Activated CD4-positive, alpha-beta T cell treated with anti-CD3 and anti-CD28 coated beads for 1 hour (primary cell): ENCODE measurements around the gene RBFOX1.

Experiments used
- DNase-seq: peaks from one replicate; pipeline ENCODE4 v3.0.0-alpha.2; 2020

The RBFOX1 gene

DNA sequence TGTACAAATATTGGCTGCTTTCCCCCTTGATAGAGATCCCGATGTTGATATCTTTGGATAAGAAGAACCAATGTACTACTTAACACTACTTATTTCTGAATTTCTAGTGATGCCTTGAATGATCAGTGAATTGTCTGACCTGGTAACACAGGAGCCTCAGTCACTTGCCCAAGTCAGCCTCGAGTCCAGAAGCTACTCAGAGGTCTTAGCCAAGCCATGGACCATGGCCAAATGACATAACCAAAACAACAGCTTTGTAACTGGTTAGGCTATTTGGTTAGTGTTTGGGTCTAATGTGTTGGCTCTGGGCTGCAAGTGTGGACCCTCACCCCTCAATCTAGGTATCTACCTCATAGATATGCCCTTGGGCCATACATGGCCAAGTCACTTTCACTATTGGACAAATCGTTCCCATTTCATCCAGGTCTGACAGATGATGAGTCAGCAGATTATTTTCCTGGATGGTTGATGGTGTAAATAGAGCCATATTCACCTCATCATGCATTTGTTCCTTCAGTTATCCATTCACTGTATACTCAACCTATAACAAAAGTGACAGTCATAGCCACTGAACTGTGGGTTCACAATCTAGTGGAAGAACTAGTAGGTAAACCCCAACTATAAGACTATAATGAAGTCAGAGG is 3.5 kb downstream of the RBFOX1 start:
- DNase-seq: no peak

DNA sequence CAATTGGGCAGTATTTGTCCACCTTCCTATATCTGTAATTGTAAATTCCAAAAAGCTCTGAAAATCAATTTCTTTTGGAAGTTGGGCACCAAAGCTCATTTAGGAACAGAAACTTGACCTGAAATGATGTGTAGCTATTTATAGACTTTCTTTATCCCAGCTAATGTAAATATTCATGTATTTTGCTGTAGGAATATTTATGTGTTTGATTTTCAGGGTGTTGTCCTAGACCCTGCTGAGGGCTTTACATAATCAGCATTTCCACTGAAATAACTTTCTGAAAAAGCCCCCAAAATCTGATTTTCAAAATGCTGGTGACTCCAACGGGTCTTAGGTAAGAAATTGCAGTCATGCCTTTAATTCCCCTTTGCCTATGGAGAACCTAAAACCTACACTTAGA is 4.1 kb downstream of the RBFOX1 start:
- DNase-seq: no peak

GRCh38 chr16:7338826-7339225 is 6.2 kb downstream of the RBFOX1 start:
- no peak for DNase-seq

DNA sequence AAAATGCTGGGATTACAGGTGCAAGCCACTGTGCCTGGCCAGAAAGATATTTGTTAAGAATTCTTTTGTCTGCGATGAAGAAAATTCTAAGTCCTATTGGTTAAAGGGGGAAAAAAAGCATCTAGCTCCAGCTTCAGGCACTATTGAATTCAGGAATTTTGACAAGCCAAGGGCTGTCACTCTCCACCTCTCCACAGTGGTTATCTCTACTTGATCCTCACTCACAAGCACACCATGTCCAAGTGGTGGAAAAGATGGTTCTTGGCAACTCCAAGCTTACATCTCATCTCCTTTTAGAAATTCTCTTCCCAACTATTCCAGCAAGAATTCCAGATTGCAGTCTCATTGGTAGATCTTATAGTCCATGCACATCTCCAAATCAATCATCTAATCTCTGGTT is 7.1 kb downstream of the RBFOX1 start:
- no peak for DNase-seq

- DNase-seq: no peak
Measured at GRCh38 chr16:7340938-7341337, 8.3 kb downstream of the RBFOX1 start.

- DNase-seq: no peak
Measured at GRCh38 chr16:7342598-7342997, 10.0 kb downstream of the RBFOX1 start.

DNA sequence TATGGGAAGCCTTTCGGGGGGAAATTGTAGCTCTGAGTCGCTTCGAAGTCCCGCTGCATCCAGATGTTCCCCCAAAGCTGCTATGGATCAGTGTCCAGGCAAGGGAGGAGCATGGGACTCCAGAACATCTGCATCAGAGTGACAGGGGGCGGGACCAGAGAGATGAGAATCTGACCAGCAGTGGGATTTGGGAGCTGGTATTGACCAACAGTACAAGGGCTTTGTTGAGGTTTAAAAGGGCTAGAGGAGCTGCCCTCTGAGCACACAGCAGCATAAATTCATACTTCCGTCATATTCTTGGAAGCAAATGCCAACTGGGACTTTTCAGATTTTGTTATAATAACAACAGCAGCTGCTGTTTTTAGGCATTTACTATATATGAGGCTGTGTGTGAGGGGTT is 10.6 kb downstream of the RBFOX1 start:
- DNase-seq: no peak

- no peak for DNase-seq
Measured at GRCh38 chr16:7344830-7345780, 12.5 kb downstream of the RBFOX1 start.

GRCh38 chr16:7350806-7351205 is 18.2 kb downstream of the RBFOX1 start:
- no peak for DNase-seq

DNA sequence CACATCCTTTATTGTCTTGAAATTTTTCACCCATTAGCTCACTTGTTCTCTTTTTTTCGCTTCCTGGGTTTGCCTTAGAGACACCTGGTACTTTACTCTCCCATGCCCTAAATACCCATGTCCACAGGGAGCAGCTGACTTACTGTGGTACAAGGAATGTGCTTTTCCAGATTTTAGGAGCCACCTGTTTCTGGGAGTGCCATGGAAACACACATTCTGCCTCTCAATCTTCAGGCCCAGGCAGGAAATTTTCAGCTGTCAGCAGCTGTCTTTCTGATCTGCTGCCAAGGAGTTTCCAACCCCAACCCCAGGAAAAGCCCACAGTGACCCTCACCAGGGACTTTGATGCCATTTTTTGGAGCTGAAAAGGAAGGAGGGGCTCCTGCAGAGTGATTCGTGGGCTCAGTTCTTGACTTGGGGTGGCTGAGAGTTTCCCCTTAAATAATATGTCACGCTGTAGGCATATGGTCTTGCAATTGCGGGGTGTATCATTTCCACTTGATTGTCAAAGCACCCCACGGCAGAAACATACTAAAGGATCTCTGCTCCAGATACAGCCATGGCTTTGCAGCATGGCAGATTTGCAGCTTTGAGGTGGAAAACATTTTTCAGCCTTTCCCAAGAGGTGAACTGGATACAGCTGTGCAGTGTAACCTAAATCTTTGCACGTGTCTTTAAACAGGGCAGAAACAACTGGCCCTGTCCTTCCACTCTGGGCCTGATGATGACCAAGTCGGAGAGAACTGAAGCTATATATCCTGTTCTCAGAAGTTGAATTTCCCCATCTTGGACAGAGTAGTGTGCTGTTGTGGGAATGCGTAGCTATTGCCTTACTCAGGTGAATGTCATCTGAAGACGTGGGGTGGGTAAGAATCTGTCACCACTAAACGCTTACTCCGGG is 19.2 kb downstream of the RBFOX1 start:
- DNase-seq: no peak

DNA sequence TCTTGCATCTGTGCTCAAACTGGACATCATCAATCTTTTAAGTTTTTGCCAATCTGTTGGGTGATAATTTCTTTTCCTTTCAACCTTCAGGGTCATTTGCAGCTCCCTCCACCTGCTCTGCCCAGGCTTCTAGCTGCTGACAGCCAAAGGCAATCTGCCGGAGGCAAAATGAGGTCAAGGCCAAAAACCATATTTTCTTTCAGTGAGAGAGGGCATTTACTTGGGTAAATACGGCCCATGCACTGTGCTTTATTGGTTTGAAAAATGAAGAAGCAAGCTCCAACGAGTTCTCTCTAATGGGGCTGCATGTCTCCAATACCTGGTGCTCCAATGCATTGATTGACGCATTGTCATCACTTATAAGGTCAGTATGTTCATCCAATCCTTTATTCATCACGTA is 23.1 kb downstream of the RBFOX1 start:
- DNase-seq: no peak

GRCh38 chr16:7361416-7362129 is 28.9 kb downstream of the RBFOX1 start:
- DNase-seq: no peak

- no peak for DNase-seq
Measured at GRCh38 chr16:7362231-7362630, 29.6 kb downstream of the RBFOX1 start.

DNA sequence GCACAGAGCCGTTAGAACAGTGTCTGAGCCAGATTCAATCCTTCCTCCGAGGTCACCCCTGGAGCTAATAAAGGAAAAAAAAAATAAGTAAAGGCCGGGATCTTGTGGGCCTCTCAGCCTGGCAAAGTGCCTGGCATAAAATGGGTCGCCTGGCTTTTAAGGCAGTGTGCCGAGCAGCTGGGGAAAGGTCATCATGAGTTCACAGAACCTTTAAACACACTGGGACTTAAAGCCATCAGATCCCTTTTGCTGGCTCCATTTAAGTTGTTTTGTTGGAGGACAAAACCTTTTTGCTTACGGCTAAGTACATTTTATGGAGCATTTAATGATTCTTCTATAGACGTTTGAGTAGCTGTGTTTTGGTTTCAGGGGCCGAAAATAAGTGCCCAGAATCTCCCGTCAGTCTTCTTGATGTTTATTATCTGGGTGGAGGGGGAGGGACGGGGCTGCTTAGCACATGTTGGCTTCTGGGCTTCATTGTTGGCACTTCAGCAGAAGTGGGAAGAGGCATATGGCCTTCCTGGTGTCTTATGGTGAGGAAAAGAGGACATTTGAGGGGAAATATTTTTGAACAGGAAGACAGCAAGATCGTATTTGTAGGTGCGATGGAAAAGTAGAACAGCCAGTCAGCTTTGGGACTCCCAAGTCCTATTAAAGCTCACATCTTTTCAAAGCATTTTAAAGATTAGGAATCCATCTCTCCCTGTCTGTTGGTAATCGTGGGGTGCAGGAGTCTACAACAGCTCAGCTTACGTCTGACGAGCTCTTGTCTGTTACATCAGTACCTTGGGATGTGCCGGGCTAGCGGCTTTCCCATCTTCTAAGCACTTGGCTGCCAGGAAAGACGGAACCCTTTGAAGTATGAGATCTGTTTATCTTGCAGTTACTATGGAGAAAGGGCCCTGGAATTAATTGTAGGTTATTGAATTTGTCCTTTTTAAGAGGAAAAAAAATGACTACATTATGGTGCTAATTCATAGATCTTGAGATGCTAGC is 31.1 kb downstream of the RBFOX1 start:
- no peak for DNase-seq

DNA sequence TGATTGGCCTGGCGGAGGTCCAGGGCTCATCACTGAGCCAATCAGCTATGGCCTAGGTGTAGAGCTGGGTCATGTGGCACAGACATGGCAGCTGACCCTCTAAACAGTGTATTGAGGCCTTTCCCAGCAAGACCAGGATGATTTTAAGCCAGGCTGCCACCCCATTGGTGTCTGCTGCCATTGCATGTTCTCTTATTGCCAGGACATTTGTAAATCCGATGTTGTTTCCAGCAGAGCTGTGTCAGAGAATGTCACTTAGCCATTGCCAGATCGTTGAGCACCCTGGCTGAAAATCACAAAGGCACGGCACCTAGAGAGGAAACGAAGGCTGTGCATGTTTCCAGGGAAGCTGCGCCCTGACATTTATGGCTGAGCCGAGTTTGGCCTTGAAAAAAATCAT is 33.4 kb downstream of the RBFOX1 start:
- DNase-seq: no peak

DNA sequence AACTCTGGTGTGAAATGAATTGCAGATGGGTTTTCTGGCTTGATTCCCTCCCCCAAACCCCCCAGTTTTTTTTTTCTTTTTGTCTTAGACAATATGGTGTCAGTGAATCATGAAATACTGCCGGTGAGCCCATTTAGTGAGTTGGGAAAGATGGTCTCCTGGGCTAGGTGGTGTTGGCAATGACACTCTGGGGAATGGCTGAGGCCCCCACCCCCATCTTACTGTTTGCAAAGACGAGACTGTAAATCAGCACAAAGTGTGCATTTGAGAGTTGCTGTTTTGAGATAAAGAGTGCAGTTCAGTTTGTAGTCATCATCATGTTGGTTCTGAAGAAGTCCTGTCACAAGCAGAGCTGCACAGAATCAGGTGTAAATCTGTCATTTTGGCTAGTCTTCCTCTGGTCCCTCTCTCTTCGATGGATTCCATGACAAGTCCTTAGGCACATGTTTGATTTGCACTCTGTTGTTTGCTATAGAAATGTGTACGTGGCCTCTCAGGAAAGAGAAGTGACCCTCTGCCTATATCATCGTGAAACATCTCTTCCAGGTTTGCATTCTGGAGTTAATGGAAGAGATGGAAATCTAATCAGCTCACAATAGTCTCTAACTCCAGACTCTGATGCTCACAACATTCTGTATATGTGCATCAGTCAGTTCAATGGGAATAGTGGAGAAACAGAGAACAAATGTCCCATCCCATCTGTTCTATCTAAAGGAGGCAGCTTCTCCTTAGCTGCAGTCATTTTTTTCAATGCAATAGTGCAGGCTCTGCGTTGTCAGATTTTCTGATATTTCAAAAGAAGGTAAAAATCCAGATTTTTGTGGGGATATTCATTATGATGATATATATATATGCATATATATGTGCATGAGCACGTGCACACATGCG is 34.6 kb downstream of the RBFOX1 start:
- DNase-seq: no peak

DNA sequence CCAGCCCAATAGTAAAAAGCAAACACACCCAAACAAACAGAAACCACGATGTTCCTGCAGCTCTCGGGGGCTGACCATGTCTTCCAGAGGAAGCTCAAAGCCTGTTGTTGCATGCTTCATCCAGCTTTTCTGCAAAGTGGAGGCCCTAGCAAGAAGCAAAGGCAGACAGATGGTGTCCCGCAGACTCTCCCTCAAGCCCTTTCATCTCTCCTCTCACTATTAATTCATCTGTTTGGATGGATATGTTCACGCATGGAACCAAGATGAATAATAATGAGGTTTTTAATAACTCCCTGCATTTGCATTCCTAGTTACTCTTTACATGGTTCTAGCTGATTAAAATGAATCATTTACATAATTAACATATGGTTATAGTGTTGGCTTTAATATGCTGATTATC is 36.6 kb downstream of the RBFOX1 start:
- no peak for DNase-seq

DNA sequence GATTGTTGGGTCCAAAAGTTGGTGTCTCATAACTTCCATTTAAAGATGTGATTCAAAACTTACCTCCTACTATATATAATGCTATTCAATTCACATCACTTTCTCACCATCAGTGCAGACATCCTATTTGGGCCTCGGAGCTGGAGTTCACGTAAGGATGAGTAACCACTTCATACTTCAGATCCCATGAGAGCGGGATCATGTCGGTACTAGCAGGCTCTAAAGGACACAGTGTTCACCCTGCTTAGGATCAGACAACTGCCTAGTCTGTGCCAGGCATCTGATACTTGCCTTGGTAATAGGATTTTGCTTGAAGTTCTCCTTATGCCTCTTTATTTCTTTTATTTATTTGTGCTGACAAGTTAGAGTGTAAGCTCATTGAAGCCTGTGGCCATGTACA is 39.5 kb downstream of the RBFOX1 start:
- no peak for DNase-seq

DNA sequence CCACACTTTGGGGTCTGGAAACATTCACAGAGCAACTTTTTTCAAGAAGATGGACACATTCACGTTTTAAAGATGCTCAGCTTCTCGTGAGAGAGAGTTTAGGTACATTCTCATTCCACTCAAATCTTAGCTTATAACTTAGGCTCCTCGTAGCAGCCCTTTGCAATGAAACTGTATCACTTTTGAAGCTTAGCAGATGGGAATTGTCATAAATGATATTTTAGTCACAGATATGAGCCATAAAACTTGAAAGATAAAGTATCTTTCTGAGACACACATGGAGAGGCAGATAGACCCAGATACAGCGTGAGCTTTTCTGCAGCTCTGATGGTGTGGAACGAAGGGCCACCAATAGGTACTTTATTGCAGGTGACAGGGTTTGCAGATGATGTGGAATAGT is 41.1 kb downstream of the RBFOX1 start:
- DNase-seq: no peak

DNA sequence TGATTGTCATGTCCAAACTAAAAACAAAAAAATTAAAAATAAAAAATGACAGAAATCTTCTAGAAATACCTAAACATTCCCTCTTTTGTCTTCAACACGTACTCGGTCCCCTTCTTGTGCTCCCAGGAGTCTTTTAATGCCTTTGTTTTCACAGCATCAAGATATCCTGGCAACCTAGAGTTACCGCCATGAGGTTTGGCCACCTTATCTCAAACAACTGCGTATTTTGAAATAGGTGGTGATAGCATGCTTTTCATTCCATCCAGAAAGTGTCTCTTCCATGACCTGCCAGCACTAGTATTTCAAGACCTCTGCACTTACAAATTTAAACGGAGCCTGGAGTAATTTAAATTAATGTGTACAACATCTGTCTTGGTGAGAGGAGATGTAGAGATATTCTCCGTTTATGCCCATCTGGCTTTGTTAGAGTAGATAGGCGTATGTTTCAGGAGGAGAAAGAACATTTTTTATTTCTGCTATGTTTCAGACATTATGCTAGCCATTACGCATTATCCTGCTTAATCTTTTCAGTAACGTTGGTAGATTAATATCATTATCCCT is 42.0 kb downstream of the RBFOX1 start:
- no peak for DNase-seq
